OCI-LY1 (cell line): ENCODE data around the gene DEAF1.

Source experiments
- H2AFZ ChIP-seq: fragments of 200-600 bp; sonication (generic), shearing (Covaris generic); 2 replicates; pipeline ENCODE4 v1.6.0; 2014; ENCODE audit warnings: antibody characterized with exemption, mild to moderate bottlenecking, low read length
- H3F3A ChIP-seq: fragments of 200-600 bp; sonication (generic), shearing (Covaris generic); 2 replicates; pipeline ENCODE4 v1.6.0; 2014; ENCODE audit warnings: mild to moderate bottlenecking, antibody characterized with exemption, low read length, moderate library complexity; ENCODE audit not compliant: insufficient read depth
- H3K27ac ChIP-seq: fragments of 200-600 bp; sonication (generic); 2 replicates; pipeline ENCODE4 v1.5.1; 2014; ENCODE audit warnings: low read length, mixed run types, mild to moderate bottlenecking, low read depth; ENCODE audit not compliant: poor library complexity, severe bottlenecking
- H3K27me3 ChIP-seq: fragments of 200-600 bp; sonication (generic); 2 replicates; pipeline ENCODE4 v1.6.0; 2014; ENCODE audit warnings: antibody characterized with exemption, mild to moderate bottlenecking, low read length, moderate library complexity; ENCODE audit not compliant: insufficient read depth
- H3K36me3 ChIP-seq: fragments of 200-600 bp; sonication (generic); 2 replicates; pipeline ENCODE4 v1.6.1; 2014; ENCODE audit warnings: mild to moderate bottlenecking, antibody characterized with exemption, low read length, moderate library complexity, mixed read lengths; ENCODE audit not compliant: insufficient read depth
- H3K4me1 ChIP-seq: fragments of 200-600 bp; sonication (generic); 2 replicates; pipeline ENCODE4 v1.5.1; 2014; ENCODE audit warnings: mild to moderate bottlenecking, low read length, moderate library complexity; ENCODE audit not compliant: insufficient read depth, severe bottlenecking
- H3K4me2 ChIP-seq: fragments of 200-600 bp; sonication (generic), shearing (Covaris generic); 2 replicates; pipeline ENCODE4 v1.6.1; 2014; ENCODE audit warnings: low read length
- H3K4me3 ChIP-seq: fragments of 200-600 bp; sonication (generic); 2 replicates; pipeline ENCODE4 v1.5.1; 2014; ENCODE audit warnings: low read length, low read depth, mild to moderate bottlenecking, mixed read lengths; ENCODE audit not compliant: poor library complexity, severe bottlenecking
- H3K79me2 ChIP-seq: fragments of 200-600 bp; shearing (Covaris generic); 2 replicates; pipeline ENCODE4 v1.6.1; 2016; ENCODE audit warnings: mixed run types, low read length, mixed read lengths; ENCODE audit not compliant: insufficient read depth
- H3K9ac ChIP-seq: fragments of 200-600 bp; sonication (generic), shearing (Covaris generic); 2 replicates; pipeline ENCODE4 v1.6.1; 2014; ENCODE audit warnings: mild to moderate bottlenecking, low read length, mixed read lengths
- H3K9me2 ChIP-seq: fragments of 200-600 bp; sonication (generic), shearing (Covaris generic); 2 replicates; pipeline ENCODE4 v1.6.1; 2014; ENCODE audit warnings: low read depth, mild to moderate bottlenecking, low read length, mixed read lengths
- H3K9me3 ChIP-seq: fragments of 200-600 bp; shearing (Covaris generic); 2 replicates; pipeline ENCODE4 v1.6.1; 2014; ENCODE audit warnings: low read length, mixed read lengths
- H4K20me1 ChIP-seq: fragments of 200-600 bp; sonication (generic), shearing (Covaris generic); 2 replicates; pipeline ENCODE4 v1.6.0; 2016; ENCODE audit warnings: mild to moderate bottlenecking, low read length; ENCODE audit not compliant: insufficient read depth
- EZH2 ChIP-seq: fragments of 200-600 bp; sonication (generic), shearing (Covaris generic); IDR thresholded peaks from 2 replicates; pipeline ENCODE4 v1.8.0; 2017; ENCODE audit warnings: borderline replicate concordance, mixed run types, mild to moderate bottlenecking, antibody characterized with exemption, low read length, moderate library complexity, mixed read lengths
- TF ChIP-seq, protein P1 (sequence below): fragments of 200-600 bp; sonication (generic), shearing (Covaris generic); IDR thresholded peaks from 2 replicates; pipeline ENCODE4 v1.5.1; 2017; ENCODE audit warnings: mild to moderate bottlenecking, antibody characterized with exemption, low read length, moderate library complexity, mixed read lengths

The DEAF1 gene

GRCh38 chr11:673866-674265 is 21.2 kb downstream of the DEAF1 start:
- Histone ChIP-seq H3K27me3 (no peaks in the 10 kb centered on the region), H4K20me1 (no peaks in the 10 kb centered on the region), H3K4me3 (no peak overlapping the region), H3K9me3 (no peaks in the 10 kb centered on the region), H3K79me2 (no peaks in the 10 kb centered on the region), H3F3A (no peaks in the 10 kb centered on the region), H3K4me1 (no peaks in the 10 kb centered on the region), H3K9ac (no peak overlapping the region), H2AFZ (no peak overlapping the region), H3K36me3 (peaks cover 39% of the 10 kb centered on the region), H3K27ac (no peak overlapping the region), H3K9me2 (no peaks in the 10 kb centered on the region), H3K4me2 (no peak overlapping the region)
- TF ChIP-seq, protein P1, sequence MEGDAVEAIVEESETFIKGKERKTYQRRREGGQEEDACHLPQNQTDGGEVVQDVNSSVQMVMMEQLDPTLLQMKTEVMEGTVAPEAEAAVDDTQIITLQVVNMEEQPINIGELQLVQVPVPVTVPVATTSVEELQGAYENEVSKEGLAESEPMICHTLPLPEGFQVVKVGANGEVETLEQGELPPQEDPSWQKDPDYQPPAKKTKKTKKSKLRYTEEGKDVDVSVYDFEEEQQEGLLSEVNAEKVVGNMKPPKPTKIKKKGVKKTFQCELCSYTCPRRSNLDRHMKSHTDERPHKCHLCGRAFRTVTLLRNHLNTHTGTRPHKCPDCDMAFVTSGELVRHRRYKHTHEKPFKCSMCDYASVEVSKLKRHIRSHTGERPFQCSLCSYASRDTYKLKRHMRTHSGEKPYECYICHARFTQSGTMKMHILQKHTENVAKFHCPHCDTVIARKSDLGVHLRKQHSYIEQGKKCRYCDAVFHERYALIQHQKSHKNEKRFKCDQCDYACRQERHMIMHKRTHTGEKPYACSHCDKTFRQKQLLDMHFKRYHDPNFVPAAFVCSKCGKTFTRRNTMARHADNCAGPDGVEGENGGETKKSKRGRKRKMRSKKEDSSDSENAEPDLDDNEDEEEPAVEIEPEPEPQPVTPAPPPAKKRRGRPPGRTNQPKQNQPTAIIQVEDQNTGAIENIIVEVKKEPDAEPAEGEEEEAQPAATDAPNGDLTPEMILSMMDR, result no peak
- TF ChIP-seq EZH2, result no peak

GRCh38 chr11:665704-666281 is 29.2 kb downstream of the DEAF1 start:
- no peak overlapping the region for H3K4me2 ChIP-seq
- no peak overlapping the region for H2AFZ ChIP-seq
- no peaks in the 10 kb centered on the region for H3K27me3 ChIP-seq
- H3K27ac ChIP-seq, result no peak overlapping the region
- H4K20me1 ChIP-seq, result no peaks in the 10 kb centered on the region
- H3K9me3 ChIP-seq, result no peaks in the 10 kb centered on the region
- H3K36me3 ChIP-seq, result peaks cover 18% of the 10 kb centered on the region
- no peaks in the 10 kb centered on the region for H3F3A ChIP-seq
- no peaks in the 10 kb centered on the region for H3K4me1 ChIP-seq
- H3K9ac ChIP-seq, result no peak overlapping the region
- TF ChIP-seq, protein P1, result no peak
- TF ChIP-seq EZH2, result no peak
- H3K4me3 ChIP-seq, result no peak overlapping the region
- no peaks in the 10 kb centered on the region for H3K9me2 ChIP-seq
- no peaks in the 10 kb centered on the region for H3K79me2 ChIP-seq

DNA sequence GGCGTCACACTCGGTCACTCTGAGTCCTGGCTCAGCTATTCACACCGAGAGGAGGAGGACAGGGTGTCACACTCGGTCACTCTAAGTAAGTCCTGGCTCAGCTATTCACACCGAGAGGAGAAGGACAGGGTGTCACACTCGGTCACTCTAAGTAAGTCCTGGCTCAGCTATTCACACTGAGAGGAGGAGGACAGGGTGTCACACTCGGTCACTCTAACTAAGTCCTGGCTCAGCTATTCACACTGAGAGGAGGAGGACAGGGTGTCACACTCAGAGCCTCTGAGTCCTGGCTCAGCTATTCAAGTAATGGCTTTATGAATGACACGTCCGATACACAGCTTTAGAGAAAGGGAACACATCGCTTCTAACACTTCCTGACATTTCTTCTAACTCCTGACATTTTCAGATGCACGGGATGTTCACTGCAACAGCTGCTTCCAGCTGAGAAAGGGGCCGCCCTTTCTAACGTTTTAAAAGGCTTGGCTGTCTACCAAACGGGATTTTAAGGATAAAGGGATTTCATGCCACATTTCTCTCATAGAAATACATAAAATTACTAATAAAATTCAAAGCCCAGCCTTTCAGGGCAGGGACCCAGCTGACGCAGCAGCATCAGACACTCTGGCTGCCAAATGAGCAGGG is 29.8 kb downstream of the DEAF1 start:
- H3K27me3 ChIP-seq, result no peaks in the 10 kb centered on the region
- peaks cover 6% of the 10 kb centered on the region for H3K4me1 ChIP-seq
- H4K20me1 ChIP-seq, result no peaks in the 10 kb centered on the region
- H2AFZ ChIP-seq, result no peak overlapping the region
- no peaks in the 10 kb centered on the region for H3K9me2 ChIP-seq
- TF ChIP-seq, protein P1, result no peak
- TF ChIP-seq EZH2, result no peak
- no peaks in the 10 kb centered on the region for H3K79me2 ChIP-seq
- no peak overlapping the region for H3K4me2 ChIP-seq
- H3K36me3 ChIP-seq, result peaks cover 18% of the 10 kb centered on the region
- no peak overlapping the region for H3K4me3 ChIP-seq
- H3K9me3 ChIP-seq, result no peaks in the 10 kb centered on the region
- H3K27ac ChIP-seq, result no peak overlapping the region
- H3K9ac ChIP-seq, result no peak overlapping the region
- no peaks in the 10 kb centered on the region for H3F3A ChIP-seq
